Activated CD4-positive, alpha-beta T cell treated with anti-CD3 and anti-CD28 coated beads for 24 hours (primary cell): ENCODE measurements around the gene TP53TG5.

Experiments
- DNase-seq, 2 donors: peaks; one replicate each; pipeline ENCODE4 v3.0.0-alpha.2; 2020; ENCODE audit warnings: low read depth in 2 of 2

The TP53TG5 gene

GRCh38 chr20:45405571-45406259, 27.6 kb upstream of the TP53TG5 start:
- no peak for DNase-seq

GRCh38 chr20:45404438-45404837, 26.3 kb upstream of the TP53TG5 start:
- no peak for DNase-seq

- no peak for DNase-seq
These were observed 24.8 kb upstream of the TP53TG5 start for GRCh38 chr20:45402946-45403345.

- DNase-seq: no peak
These were observed 22.4 kb upstream of the TP53TG5 start for GRCh38 chr20:45400346-45401031.

- DNase-seq: no peak
These were observed 20.9 kb upstream of the TP53TG5 start for GRCh38 chr20:45399018-45399417.

GRCh38 chr20:45395114-45395415, 16.9 kb upstream of the TP53TG5 start:
- no peak for DNase-seq

GRCh38 chr20:45394221-45395113, 16.3 kb upstream of the TP53TG5 start:
- DNase-seq: no peak

GRCh38 chr20:45392733-45393132, 14.6 kb upstream of the TP53TG5 start:
- DNase-seq: no peak

GRCh38 chr20:45391559-45391958, 13.4 kb upstream of the TP53TG5 start:
- no peak for DNase-seq

GRCh38 chr20:45390931-45391330, 12.8 kb upstream of the TP53TG5 start:
- no peak for DNase-seq

GRCh38 chr20:45387274-45387673, 9.1 kb upstream of the TP53TG5 start:
- DNase-seq: no peak

- no peak for DNase-seq
These were observed 856 bp downstream of the TP53TG5 start for GRCh38 chr20:45377269-45377668.

- DNase-seq: no peak
These were observed 3.2 kb downstream of the TP53TG5 start for GRCh38 chr20:45374966-45375365.

GRCh38 chr20:45374101-45374467, 4.0 kb downstream of the TP53TG5 start:
- no peak for DNase-seq

- DNase-seq: peak; percentile 90 to 92
These were observed 4.6 kb downstream of the TP53TG5 start for GRCh38 chr20:45373353-45374100.

- no peak for DNase-seq
These were observed 5.3 kb downstream of the TP53TG5 start for GRCh38 chr20:45372646-45373352.

GRCh38 chr20:45372241-45372640, 5.9 kb downstream of the TP53TG5 start:
- DNase-seq: no peak

- no peak for DNase-seq
These were observed 7.5 kb downstream of the TP53TG5 start for GRCh38 chr20:45370571-45371160.

- DNase-seq: no peak
These were observed 9.7 kb downstream of the TP53TG5 start for GRCh38 chr20:45368221-45368980.

GRCh38 chr20:45367126-45367525, 11.0 kb downstream of the TP53TG5 start:
- DNase-seq: no peak
